Measurements from ENCODE around the gene STK17B.

- TF ChIP-seq HNRNPK (IDR thresholded peaks at IDR 0.05; ENCODE audit: low read depth, low read length, poor library complexity, severe bottlenecking): no peak
- no peak for TF ChIP-seq POLR2AphosphoS5 (IDR thresholded peaks at IDR 0.05; ENCODE audit: control insufficient read depth, insufficient read depth, low read depth, low read length)
- TF ChIP-seq E2F4 (CRISPR knock-in tag; IDR thresholded peaks at IDR 0.05; ENCODE audit: low read depth): no peak
- no peak for TF ChIP-seq NR2C2 (CRISPR knock-in tag; IDR thresholded peaks at IDR 0.05)
- no peak for TF ChIP-seq NR2C2 (tag; IDR thresholded peaks at IDR 0.05)
- no peak for TF ChIP-seq USF2 (CRISPR knock-in tag; IDR thresholded peaks at IDR 0.05)
- TF ChIP-seq SMAD3 (CRISPR knock-in tag; conservative IDR thresholded peaks at IDR 0.05): no peak
- no peak for TF ChIP-seq PHB2 (IDR thresholded peaks at IDR 0.05; ENCODE audit: low read depth)
- TF ChIP-seq IRF1 (CRISPR knock-in tag; IDR thresholded peaks at IDR 0.05; ENCODE audit: borderline replicate concordance): no peak
- TF ChIP-seq NR2F6 (CRISPR knock-in tag; IDR thresholded peaks at IDR 0.05): no peak
Observed at GRCh38 chr2:196096264-196096663, 75.1 kb downstream of the STK17B start.
